HepG2 (cell line): Measurements from ENCODE around the gene GSAP. TPM values are rescaled to one million over a fixed set of nuclear protein-coding genes. Genes with fewer than 3 reads are reported as not detected.

Experiments used
- ATF7 ChIP-seq, 2 experiments: fragments of 450-650 bp in 1 of 2; sonication (generic) in 1 of 2; formaldehyde crosslinking in 1 of 2; IDR thresholded peaks; 2 replicates each; pipeline versions ENCODE4 v1.4.0 to v1.6.1; 2016 to 2020; ENCODE audit warnings: antibody characterized with exemption in 1 of 2, mild to moderate bottlenecking in 1 of 2, missing genetic modification reagents in 1 of 2
- ETV6 ChIP-seq: sonication (generic); formaldehyde crosslinking; conservative IDR thresholded peaks from 2 replicates; pipeline ENCODE4 v1.4.0; 2020; ENCODE audit warnings: missing genetic modification reagents
- EZH2 ChIP-seq: conservative IDR thresholded peaks from 2 replicates; pipeline ENCODE4 v1.6.1; 2012; ENCODE audit warnings: mild to moderate bottlenecking, low read depth, low read length, moderate library complexity
- GLI4 ChIP-seq: sonication (generic); formaldehyde crosslinking; IDR thresholded peaks from 2 replicates; pipeline ENCODE4 v1.5.1; 2020; ENCODE audit warnings: missing genetic modification reagents, mild to moderate bottlenecking, moderate library complexity, borderline replicate concordance
- HMG20A ChIP-seq: IDR thresholded peaks from 2 replicates; pipeline ENCODE4 v1.6.1; 2016; ENCODE audit warnings: borderline replicate concordance
- PITX1 ChIP-seq: sonication (generic); formaldehyde crosslinking; IDR thresholded peaks from 2 replicates; pipeline ENCODE4 v1.5.1; 2020; ENCODE audit warnings: mild to moderate bottlenecking, missing genetic modification reagents
- ZNF530 ChIP-seq: sonication (generic); formaldehyde crosslinking; IDR thresholded peaks from 2 replicates; pipeline ENCODE4 v1.5.0; 2020; ENCODE audit warnings: low read depth, mild to moderate bottlenecking, missing genetic modification reagents
- polyA plus RNA-seq, 8 experiments: library from polyadenylated mRNA; depleted of rRNA in 3 of 8; stranded (reverse) in 7 of 8; unstranded in 1 of 8; fragments of >200 nt; fragmentation: Illumina TruSeq in 4 of 8; extraction: Trizol in 4 of 8; gene quantifications; 2 replicates each; pipeline versions ENCODE4 v1.2.1 to v1.2.3, GENCODE V29; 2011 to 2016; ENCODE audit warnings: low read depth in 4 of 8, missing spikeins in 1 of 8, mixed read lengths in 1 of 8; ENCODE audit not compliant: insufficient read depth in 1 of 8
- total RNA-seq, 5 experiments: library from RNA; depleted of rRNA; stranded (reverse); fragments of >200 nt; fragmentation: Illumina TruSeq; extraction: Trizol; gene quantifications; 2 replicates each; pipeline ENCODE4 v1.2.3, GENCODE V29; 2016; ENCODE audit warnings: low read depth in 1 of 5
- TF ChIP-seq, protein P1 (sequence below): sonication (generic); formaldehyde crosslinking; IDR thresholded peaks from 2 replicates; pipeline ENCODE4 v1.4.0; 2020; ENCODE audit warnings: missing genetic modification reagents
- TF ChIP-seq, protein P2 (sequence below): sonication (generic); formaldehyde crosslinking; IDR thresholded peaks from 2 replicates; pipeline ENCODE4 v1.4.0; 2020; ENCODE audit warnings: missing genetic modification reagents, borderline replicate concordance
- TF ChIP-seq, protein P3 (sequence below): sonication (generic); formaldehyde crosslinking; IDR thresholded peaks from one replicate; pipeline ENCODE4 v1.5.1; 2020; ENCODE audit warnings: mild to moderate bottlenecking, missing genetic modification reagents; ENCODE audit errors: not compliant biosample characterization
- TF ChIP-seq, protein P4 (sequence below): sonication (generic); formaldehyde crosslinking; IDR thresholded peaks from 2 replicates; pipeline ENCODE4 v1.4.0; 2020; ENCODE audit warnings: mild to moderate bottlenecking, missing genetic modification reagents
- TF ChIP-seq, protein P5 (sequence below): sonication (generic); formaldehyde crosslinking; IDR thresholded peaks from 2 replicates; pipeline ENCODE4 v1.4.0; 2020; ENCODE audit warnings: missing genetic modification reagents

GSAP gene
- total and polyA plus RNA-seq, 2 of the 13 experiments (the other 11 are each of a cell fraction or from before 2014, with no cell fraction given), result 34.6 to 40.6 TPM

DNA sequence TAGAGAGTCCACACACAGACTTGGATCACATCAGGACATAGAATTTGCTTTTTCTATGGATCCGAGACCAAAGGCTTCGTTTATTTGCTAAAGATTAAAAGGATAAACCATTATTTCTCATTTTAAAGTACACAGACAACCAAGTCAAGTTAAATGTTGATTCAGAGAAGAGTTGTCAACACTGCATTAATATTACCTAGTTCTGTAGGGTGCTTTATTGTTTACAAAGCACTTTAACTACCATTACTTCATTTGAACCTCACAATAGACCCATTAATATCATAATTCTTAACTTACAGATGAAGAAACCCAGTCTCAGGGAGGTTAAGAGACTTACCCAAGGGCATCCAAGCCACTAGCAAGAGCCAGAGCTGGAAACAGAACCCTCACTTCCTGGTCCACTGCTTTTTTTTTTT lies 43.2 kb upstream of the GSAP start (continued):
- TF ChIP-seq GLI4, result no peak
- TF ChIP-seq, protein P1, sequence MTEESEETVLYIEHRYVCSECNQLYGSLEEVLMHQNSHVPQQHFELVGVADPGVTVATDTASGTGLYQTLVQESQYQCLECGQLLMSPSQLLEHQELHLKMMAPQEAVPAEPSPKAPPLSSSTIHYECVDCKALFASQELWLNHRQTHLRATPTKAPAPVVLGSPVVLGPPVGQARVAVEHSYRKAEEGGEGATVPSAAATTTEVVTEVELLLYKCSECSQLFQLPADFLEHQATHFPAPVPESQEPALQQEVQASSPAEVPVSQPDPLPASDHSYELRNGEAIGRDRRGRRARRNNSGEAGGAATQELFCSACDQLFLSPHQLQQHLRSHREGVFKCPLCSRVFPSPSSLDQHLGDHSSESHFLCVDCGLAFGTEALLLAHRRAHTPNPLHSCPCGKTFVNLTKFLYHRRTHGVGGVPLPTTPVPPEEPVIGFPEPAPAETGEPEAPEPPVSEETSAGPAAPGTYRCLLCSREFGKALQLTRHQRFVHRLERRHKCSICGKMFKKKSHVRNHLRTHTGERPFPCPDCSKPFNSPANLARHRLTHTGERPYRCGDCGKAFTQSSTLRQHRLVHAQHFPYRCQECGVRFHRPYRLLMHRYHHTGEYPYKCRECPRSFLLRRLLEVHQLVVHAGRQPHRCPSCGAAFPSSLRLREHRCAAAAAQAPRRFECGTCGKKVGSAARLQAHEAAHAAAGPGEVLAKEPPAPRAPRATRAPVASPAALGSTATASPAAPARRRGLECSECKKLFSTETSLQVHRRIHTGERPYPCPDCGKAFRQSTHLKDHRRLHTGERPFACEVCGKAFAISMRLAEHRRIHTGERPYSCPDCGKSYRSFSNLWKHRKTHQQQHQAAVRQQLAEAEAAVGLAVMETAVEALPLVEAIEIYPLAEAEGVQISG (CRISPR knock-in tag), result no peak
- TF ChIP-seq EZH2, result no peak
- TF ChIP-seq, protein P2, sequence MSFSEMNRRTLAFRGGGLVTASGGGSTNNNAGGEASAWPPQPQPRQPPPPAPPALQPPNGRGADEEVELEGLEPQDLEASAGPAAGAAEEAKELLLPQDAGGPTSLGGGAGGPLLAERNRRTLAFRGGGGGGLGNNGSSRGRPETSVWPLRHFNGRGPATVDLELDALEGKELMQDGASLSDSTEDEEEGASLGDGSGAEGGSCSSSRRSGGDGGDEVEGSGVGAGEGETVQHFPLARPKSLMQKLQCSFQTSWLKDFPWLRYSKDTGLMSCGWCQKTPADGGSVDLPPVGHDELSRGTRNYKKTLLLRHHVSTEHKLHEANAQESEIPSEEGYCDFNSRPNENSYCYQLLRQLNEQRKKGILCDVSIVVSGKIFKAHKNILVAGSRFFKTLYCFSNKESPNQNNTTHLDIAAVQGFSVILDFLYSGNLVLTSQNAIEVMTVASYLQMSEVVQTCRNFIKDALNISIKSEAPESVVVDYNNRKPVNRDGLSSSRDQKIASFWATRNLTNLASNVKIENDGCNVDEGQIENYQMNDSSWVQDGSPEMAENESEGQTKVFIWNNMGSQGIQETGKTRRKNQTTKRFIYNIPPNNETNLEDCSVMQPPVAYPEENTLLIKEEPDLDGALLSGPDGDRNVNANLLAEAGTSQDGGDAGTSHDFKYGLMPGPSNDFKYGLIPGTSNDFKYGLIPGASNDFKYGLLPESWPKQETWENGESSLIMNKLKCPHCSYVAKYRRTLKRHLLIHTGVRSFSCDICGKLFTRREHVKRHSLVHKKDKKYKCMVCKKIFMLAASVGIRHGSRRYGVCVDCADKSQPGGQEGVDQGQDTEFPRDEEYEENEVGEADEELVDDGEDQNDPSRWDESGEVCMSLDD (CRISPR knock-in tag), result no peak
- TF ChIP-seq, protein P3, sequence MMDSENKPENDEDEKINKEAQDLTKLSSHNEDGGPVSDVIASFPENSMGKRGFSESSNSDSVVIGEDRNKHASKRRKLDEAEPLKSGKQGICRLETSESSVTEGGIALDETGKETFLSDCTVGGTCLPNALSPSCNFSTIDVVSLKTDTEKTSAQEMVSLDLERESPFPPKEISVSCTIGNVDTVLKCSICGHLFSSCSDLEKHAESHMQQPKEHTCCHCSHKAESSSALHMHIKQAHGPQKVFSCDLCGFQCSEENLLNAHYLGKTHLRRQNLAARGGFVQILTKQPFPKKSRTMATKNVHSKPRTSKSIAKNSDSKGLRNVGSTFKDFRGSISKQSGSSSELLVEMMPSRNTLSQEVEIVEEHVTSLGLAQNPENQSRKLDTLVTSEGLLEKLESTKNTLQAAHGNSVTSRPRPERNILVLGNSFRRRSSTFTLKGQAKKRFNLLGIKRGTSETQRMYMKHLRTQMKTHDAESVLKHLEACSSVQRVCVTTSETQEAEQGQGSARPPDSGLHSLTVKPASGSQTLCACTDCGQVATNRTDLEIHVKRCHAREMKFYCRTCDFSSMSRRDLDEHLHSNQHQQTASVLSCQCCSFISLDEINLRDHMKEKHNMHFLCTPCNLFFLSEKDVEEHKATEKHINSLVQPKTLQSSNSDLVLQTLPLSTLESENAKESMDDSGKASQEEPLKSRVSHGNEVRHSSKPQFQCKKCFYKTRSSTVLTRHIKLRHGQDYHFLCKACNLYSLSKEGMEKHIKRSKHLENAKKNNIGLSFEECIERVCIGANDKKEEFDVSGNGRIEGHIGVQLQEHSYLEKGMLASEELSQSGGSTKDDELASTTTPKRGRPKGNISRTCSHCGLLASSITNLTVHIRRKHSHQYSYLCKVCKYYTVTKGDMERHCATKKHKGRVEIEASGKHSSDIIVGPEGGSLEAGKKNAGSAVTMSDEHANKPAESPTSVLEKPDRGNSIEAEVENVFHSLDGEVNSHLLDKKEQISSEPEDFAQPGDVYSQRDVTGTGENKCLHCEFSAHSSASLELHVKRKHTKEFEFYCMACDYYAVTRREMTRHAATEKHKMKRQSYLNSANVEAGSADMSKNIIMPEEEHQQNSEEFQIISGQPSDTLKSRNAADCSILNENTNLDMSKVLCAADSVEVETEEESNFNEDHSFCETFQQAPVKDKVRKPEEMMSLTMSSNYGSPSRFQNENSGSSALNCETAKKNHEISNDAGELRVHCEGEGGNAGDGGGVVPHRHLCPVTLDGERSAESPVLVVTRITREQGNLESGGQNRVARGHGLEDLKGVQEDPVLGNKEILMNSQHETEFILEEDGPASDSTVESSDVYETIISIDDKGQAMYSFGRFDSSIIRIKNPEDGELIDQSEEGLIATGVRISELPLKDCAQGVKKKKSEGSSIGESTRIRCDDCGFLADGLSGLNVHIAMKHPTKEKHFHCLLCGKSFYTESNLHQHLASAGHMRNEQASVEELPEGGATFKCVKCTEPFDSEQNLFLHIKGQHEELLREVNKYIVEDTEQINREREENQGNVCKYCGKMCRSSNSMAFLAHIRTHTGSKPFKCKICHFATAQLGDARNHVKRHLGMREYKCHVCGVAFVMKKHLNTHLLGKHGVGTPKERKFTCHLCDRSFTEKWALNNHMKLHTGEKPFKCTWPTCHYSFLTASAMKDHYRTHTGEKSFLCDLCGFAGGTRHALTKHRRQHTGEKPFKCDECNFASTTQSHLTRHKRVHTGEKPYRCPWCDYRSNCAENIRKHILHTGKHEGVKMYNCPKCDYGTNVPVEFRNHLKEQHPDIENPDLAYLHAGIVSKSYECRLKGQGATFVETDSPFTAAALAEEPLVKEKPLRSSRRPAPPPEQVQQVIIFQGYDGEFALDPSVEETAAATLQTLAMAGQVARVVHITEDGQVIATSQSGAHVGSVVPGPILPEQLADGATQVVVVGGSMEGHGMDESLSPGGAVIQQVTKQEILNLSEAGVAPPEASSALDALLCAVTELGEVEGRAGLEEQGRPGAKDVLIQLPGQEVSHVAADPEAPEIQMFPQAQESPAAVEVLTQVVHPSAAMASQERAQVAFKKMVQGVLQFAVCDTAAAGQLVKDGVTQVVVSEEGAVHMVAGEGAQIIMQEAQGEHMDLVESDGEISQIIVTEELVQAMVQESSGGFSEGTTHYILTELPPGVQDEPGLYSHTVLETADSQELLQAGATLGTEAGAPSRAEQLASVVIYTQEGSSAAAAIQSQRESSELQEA (CRISPR knock-in tag), result no peak
- TF ChIP-seq ZNF530 (CRISPR knock-in tag), result no peak
- TF ChIP-seq, protein P4, sequence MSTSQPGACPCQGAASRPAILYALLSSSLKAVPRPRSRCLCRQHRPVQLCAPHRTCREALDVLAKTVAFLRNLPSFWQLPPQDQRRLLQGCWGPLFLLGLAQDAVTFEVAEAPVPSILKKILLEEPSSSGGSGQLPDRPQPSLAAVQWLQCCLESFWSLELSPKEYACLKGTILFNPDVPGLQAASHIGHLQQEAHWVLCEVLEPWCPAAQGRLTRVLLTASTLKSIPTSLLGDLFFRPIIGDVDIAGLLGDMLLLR, result no peak
- TF ChIP-seq ATF7 (IDR thresholded peaks at IDR 0.05), result no peak
- TF ChIP-seq ATF7 (CRISPR knock-in tag; IDR thresholded peaks at IDR 0.05), result no peak
- TF ChIP-seq, protein P5, sequence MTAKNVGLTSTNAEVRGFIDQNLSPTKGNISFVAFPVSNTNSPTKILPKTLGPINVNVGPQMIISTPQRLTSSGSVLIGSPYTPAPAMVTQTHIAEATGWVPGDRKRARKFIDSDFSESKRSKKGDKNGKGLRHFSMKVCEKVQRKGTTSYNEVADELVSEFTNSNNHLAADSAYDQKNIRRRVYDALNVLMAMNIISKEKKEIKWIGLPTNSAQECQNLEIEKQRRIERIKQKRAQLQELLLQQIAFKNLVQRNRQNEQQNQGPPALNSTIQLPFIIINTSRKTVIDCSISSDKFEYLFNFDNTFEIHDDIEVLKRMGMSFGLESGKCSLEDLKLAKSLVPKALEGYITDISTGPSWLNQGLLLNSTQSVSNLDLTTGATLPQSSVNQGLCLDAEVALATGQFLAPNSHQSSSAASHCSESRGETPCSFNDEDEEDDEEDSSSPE, result no peak
- TF ChIP-seq ETV6 (CRISPR knock-in tag), result no peak
- peak; percentile 80; the same call in 1 of the 2 replicates for TF ChIP-seq HMG20A (CRISPR knock-in tag)
- peak; percentile 78 for TF ChIP-seq PITX1 (CRISPR knock-in tag)
